ENCODE data around the gene MISP. TPM values are rescaled to one million over a fixed set of nuclear protein-coding genes. Genes with fewer than 3 reads are reported as not detected.

The MISP gene
- total and polyA plus RNA-seq, 9 of the 15 experiments (the other 6 are each of a cell fraction or from before 2014, with no cell fraction given), result 0.04 to 0.29 (median 0.05) TPM; not detected in 5

DNA sequence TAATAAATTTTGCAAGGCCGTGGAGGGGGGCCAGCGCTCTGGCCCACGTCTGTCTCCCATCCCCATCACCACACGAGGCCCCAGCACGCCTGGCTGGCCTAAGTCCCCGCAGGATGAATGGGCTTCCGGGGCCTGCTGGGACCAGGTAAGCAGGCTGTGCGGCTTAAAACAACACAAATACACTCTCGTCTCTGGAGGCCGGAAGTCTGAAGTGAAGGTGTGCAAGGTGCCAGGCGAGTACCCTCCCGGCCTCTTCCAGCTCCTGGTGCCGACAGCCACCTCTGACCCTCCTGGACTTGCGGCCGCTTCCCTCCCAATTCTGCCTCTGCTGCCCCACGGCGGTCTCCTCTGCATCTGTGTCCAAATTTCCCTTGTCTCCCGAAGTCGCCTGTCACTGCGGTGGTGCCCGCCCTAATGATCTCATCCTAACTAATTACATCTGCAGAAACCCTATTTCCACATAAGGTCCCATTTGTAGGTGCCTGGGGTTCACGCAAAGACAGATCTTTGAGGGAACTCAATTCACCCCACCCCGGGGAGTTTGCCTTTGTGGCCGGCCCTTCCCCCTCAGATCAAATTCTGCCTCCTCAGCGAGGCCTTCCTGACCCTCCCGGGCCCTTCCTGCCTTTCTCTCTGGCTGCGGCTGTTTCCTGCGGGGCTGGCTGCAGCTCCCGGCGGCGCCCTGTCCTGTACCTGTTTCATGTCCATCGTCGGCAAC is 38.2 kb downstream of the MISP start (continued):
- TF ChIP-seq, protein P1, sequence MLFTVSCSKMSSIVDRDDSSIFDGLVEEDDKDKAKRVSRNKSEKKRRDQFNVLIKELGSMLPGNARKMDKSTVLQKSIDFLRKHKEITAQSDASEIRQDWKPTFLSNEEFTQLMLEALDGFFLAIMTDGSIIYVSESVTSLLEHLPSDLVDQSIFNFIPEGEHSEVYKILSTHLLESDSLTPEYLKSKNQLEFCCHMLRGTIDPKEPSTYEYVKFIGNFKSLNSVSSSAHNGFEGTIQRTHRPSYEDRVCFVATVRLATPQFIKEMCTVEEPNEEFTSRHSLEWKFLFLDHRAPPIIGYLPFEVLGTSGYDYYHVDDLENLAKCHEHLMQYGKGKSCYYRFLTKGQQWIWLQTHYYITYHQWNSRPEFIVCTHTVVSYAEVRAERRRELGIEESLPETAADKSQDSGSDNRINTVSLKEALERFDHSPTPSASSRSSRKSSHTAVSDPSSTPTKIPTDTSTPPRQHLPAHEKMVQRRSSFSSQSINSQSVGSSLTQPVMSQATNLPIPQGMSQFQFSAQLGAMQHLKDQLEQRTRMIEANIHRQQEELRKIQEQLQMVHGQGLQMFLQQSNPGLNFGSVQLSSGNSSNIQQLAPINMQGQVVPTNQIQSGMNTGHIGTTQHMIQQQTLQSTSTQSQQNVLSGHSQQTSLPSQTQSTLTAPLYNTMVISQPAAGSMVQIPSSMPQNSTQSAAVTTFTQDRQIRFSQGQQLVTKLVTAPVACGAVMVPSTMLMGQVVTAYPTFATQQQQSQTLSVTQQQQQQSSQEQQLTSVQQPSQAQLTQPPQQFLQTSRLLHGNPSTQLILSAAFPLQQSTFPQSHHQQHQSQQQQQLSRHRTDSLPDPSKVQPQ (CRISPR knock-in tag; IDR thresholded peaks at IDR 0.05; ENCODE audit: borderline replicate concordance), result no peak
- TF ChIP-seq, protein P2, sequence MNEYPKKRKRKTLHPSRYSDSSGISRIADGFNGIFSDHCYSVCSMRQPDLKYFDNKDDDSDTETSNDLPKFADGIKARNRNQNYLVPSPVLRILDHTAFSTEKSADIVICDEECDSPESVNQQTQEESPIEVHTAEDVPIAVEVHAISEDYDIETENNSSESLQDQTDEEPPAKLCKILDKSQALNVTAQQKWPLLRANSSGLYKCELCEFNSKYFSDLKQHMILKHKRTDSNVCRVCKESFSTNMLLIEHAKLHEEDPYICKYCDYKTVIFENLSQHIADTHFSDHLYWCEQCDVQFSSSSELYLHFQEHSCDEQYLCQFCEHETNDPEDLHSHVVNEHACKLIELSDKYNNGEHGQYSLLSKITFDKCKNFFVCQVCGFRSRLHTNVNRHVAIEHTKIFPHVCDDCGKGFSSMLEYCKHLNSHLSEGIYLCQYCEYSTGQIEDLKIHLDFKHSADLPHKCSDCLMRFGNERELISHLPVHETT (CRISPR knock-in tag; conservative IDR thresholded peaks at IDR 0.05 in 1 of 2, IDR thresholded peaks at IDR 0.05 in 1 of 2), result 0 out of 4 replicates have a peak, but pooled peaks of 1 of the 2 experiments have one; percentile 7
- TF ChIP-seq BRD9 (IDR thresholded peaks at IDR 0.05; ENCODE audit: low read depth, partially characterized antibody) (peak; percentile 72), ATF1 (CRISPR knock-in tag; IDR thresholded peaks at IDR 0.05) (no peak), ATF1 (tag; IDR thresholded peaks at IDR 0.05) (no peak), SRSF1 (IDR thresholded peaks at IDR 0.05; ENCODE audit: low read depth, low read length) (no peak), KDM4B (IDR thresholded peaks at IDR 0.05; ENCODE audit: borderline replicate concordance in 2 of 2, low read depth in 1 of 2) (0 out of 4 replicates have a peak, but pooled peaks of 1 of the 2 experiments have one; percentile 30), BHLHE40 (IDR thresholded peaks at IDR 0.05; ENCODE audit: low read length) (no peak), ETV1 (tag; conservative IDR thresholded peaks at IDR 0.05; ENCODE audit: low read depth) (peak; percentile 56), SMC3 (conservative IDR thresholded peaks at IDR 0.05; ENCODE audit: insufficient read depth, low read depth, low read length) (no peak), MBD2 (IDR thresholded peaks at IDR 0.05; ENCODE audit: borderline replicate concordance, low read depth) (peak; percentile 44; the same call in 1 of the 2 replicates), FOXP1 (CRISPR knock-in tag; IDR thresholded peaks at IDR 0.05) (no peak)
- TF ChIP-seq, protein P3, sequence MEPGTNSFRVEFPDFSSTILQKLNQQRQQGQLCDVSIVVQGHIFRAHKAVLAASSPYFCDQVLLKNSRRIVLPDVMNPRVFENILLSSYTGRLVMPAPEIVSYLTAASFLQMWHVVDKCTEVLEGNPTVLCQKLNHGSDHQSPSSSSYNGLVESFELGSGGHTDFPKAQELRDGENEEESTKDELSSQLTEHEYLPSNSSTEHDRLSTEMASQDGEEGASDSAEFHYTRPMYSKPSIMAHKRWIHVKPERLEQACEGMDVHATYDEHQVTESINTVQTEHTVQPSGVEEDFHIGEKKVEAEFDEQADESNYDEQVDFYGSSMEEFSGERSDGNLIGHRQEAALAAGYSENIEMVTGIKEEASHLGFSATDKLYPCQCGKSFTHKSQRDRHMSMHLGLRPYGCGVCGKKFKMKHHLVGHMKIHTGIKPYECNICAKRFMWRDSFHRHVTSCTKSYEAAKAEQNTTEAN (CRISPR knock-in tag; IDR thresholded peaks at IDR 0.05), result no peak
- TF ChIP-seq, protein P4, sequence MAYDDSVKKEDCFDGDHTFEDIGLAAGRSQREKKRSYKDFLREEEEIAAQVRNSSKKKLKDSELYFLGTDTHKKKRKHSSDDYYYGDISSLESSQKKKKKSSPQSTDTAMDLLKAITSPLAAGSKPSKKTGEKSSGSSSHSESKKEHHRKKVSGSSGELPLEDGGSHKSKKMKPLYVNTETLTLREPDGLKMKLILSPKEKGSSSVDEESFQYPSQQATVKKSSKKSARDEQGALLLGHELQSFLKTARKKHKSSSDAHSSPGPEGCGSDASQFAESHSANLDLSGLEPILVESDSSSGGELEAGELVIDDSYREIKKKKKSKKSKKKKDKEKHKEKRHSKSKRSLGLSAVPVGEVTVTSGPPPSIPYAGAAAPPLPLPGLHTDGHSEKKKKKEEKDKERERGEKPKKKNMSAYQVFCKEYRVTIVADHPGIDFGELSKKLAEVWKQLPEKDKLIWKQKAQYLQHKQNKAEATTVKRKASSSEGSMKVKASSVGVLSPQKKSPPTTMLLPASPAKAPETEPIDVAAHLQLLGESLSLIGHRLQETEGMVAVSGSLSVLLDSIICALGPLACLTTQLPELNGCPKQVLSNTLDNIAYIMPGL (CRISPR knock-in tag; IDR thresholded peaks at IDR 0.05), result no peak
- TF ChIP-seq, protein P5, sequence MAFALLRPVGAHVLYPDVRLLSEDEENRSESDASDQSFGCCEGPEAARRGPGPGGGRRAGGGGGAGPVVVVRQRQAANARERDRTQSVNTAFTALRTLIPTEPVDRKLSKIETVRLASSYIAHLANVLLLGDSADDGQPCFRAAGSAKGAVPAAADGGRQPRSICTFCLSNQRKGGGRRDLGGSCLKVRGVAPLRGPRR (CRISPR knock-in tag; IDR thresholded peaks at IDR 0.05), result no peak
- TF ChIP-seq, protein P6, sequence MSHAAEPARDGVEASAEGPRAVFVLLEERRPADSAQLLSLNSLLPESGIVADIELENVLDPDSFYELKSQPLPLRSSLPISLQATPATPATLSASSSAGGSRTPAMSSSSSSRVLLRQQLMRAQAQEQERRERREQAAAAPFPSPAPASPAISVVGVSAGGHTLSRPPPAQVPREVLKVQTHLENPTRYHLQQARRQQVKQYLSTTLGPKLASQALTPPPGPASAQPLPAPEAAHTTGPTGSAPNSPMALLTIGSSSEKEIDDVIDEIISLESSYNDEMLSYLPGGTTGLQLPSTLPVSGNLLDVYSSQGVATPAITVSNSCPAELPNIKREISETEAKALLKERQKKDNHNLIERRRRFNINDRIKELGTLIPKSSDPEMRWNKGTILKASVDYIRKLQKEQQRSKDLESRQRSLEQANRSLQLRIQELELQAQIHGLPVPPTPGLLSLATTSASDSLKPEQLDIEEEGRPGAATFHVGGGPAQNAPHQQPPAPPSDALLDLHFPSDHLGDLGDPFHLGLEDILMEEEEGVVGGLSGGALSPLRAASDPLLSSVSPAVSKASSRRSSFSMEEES (CRISPR knock-in tag; IDR thresholded peaks at IDR 0.05), result no peak
